ENCODE results near the gene LTK. TPM values are rescaled to one million over a fixed set of nuclear protein-coding genes. Genes with fewer than 3 reads are reported as not detected.

Gene LTK
- total and polyA plus RNA-seq, 2 experiments from 2014 or later: 3.0 to 3.7 TPM

DNA sequence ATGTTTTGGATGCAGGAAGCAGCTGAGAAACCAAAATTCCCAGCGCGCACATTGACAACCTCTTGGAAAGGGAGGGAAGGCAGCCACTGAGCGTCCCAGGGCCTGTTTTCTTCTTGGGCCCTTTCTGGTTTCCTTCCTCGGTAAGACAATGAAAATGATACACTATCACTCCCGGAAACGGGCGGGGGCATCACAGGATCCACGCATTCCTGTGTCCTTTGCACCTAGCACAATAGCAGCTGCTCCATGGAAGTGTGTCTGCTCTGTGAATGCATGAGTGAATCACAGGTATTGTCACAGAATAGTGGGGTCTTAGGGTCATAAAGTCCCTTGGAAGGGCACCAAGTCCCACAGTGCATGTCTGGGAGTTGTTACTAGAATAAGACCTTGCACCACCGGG is 26.2 kb downstream of the LTK start:
- no peak for DNase-seq (ENCODE audit: low read depth in 1 of 2, low spot score in 1 of 2)
- peaks cover under 1% of the 10 kb centered on the region for H3K4me1 ChIP-seq (ENCODE audit: low read depth)
- peaks cover 17% of the 10 kb centered on the region for H3K27me3 ChIP-seq
- TF ChIP-seq CTCF (IDR thresholded peaks at IDR 0.05; ENCODE audit: low read depth, low read length): no peak
- H3K9me3 ChIP-seq (ENCODE audit: low read depth): no peaks in the 10 kb centered on the region
- no peak overlapping the region for H3K27ac ChIP-seq
- H3K4me3 ChIP-seq: no peak overlapping the region
- H3K36me3 ChIP-seq: peaks cover 4% of the 10 kb centered on the region

DNA sequence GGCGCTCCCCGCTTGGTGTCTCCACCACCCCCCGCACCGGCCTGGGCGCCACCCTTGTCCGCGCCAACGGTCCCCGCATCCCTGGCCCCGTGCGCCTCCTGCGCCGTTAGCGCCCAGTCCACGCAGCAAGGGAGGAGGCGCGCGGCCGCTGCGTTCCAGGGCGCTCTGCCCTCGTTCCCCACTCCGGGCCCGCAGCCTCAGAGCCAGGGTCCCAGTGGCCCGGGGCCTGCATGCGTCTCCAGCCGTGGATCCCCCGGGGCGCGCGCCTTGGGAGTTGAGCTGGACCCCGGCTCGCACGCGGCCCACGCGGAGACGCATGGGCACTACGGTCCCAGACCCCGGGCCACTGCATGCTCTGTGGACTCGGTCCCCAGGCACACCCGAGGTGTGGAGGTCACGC is 27.3 kb downstream of the LTK start:
- Histone ChIP-seq H3K27ac (no peak overlapping the region), H3K4me3 (no peak overlapping the region), H3K36me3 (peaks cover 9% of the 10 kb centered on the region), H3K4me1 (ENCODE audit: low read depth) (no peaks in the 10 kb centered on the region), H3K9me3 (ENCODE audit: low read depth) (no peaks in the 10 kb centered on the region), H3K27me3 (peaks cover 13% of the 10 kb centered on the region)
- no peak for DNase-seq (ENCODE audit: low read depth in 1 of 2, low spot score in 1 of 2)
- TF ChIP-seq CTCF (IDR thresholded peaks at IDR 0.05; ENCODE audit: low read depth, low read length): no peak

GRCh38 chr15:41484937-41485625 is 28.5 kb downstream of the LTK start:
- no peak for DNase-seq (ENCODE audit: low read depth in 1 of 2, low spot score in 1 of 2)
- peaks cover 2% of the 10 kb centered on the region for H3K27me3 ChIP-seq

DNA sequence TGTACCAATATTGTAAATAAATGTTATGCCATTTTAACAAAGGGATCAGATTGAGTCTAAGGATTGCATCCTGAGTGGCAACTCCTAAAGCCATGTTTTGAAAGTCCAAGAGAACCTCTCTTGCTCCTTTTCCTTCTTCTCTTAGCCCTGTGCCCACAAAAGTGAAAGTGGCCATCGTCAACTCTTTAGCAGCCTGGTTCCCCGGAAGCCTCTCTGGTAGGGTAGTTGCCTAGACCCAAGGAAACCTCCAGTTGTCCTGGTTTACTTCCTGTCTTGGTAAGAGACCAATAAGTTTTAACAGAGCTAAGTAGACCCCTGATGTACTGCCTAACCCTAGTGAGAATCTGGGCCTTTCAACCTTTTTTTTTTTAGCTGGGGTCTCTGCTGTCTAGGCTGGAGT is 30.1 kb downstream of the LTK start:
- H3K27ac ChIP-seq: no peak overlapping the region
- peaks cover 28% of the 10 kb centered on the region for H3K36me3 ChIP-seq
- no peaks in the 10 kb centered on the region for H3K4me1 ChIP-seq (ENCODE audit: low read depth)
- DNase-seq (ENCODE audit: low read depth in 1 of 2, low spot score in 1 of 2): no peak
- H3K9me3 ChIP-seq (ENCODE audit: low read depth): no peaks in the 10 kb centered on the region
- no peaks in the 10 kb centered on the region for H3K27me3 ChIP-seq
- no peak overlapping the region for H3K4me3 ChIP-seq
- no peak for TF ChIP-seq CTCF (IDR thresholded peaks at IDR 0.05; ENCODE audit: low read depth, low read length)

More at GRCh38 chr15:41484937-41485625, 28.5 kb downstream of the LTK start:
- H3K9me3 ChIP-seq (ENCODE audit: low read depth): no peaks in the 10 kb centered on the region
- no peak overlapping the region for H3K4me3 ChIP-seq
- H3K4me1 ChIP-seq (ENCODE audit: low read depth): no peaks in the 10 kb centered on the region
- no peak for TF ChIP-seq CTCF (IDR thresholded peaks at IDR 0.05; ENCODE audit: low read depth, low read length)
- H3K27ac ChIP-seq: no peak overlapping the region
- peaks cover 20% of the 10 kb centered on the region for H3K36me3 ChIP-seq

DNA sequence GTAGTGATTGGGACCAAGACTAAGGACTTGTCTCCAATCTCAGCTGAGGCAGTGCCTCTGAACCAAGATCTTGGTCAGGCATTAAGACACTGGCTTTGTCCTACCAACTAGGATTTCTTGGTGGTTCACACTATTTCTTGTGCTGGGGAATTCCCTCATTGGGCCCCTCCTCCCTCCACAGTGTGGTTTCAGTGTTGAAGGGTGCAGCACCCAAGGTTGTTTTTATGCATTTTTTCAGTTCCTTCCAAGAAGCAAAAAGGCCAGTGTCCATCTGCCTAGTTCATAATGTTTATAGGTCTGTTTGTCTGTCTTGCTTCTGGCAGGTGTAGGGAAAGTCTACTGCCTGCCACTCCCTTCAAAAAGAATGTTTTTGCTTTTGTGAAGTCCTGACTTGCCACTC is 30.5 kb downstream of the LTK start:
- Histone ChIP-seq H3K27ac (no peak overlapping the region), H3K4me1 (ENCODE audit: low read depth) (no peaks in the 10 kb centered on the region), H3K4me3 (no peak overlapping the region), H3K27me3 (no peaks in the 10 kb centered on the region), H3K9me3 (ENCODE audit: low read depth) (no peaks in the 10 kb centered on the region), H3K36me3 (peaks cover 32% of the 10 kb centered on the region)
- TF ChIP-seq CTCF (IDR thresholded peaks at IDR 0.05; ENCODE audit: low read depth, low read length): no peak
- DNase-seq (ENCODE audit: low read depth in 1 of 2, low spot score in 1 of 2): no peak
